HepG2 (cell line): ENCODE measurements around the gene KAT2A. TPM values are rescaled to one million over a fixed set of nuclear protein-coding genes. Genes with fewer than 3 reads are reported as not detected.

Experiments
- DBP ChIP-seq: sonication (generic); formaldehyde crosslinking; IDR thresholded peaks from 2 replicates; pipeline ENCODE4 v1.4.0; 2020; ENCODE audit warnings: missing genetic modification reagents; ENCODE audit errors: not compliant biosample characterization
- EZH2 ChIP-seq: conservative IDR thresholded peaks from 2 replicates; pipeline ENCODE4 v1.6.1; 2012; ENCODE audit warnings: mild to moderate bottlenecking, low read depth, low read length, moderate library complexity
- NFYC ChIP-seq: IDR thresholded peaks from 2 replicates; pipeline ENCODE4 v1.6.1; 2016; ENCODE audit warnings: missing genetic modification reagents, missing compliant biosample characterization
- PRDM15 ChIP-seq: sonication (generic); formaldehyde crosslinking; IDR thresholded peaks from 2 replicates; pipeline ENCODE4 v1.4.0; 2020; ENCODE audit warnings: missing genetic modification reagents
- PRDM4 ChIP-seq: sonication (generic); formaldehyde crosslinking; IDR thresholded peaks from 2 replicates; pipeline ENCODE4 v1.9.0; 2021; ENCODE audit warnings: missing genetic modification reagents, borderline replicate concordance
- RELA ChIP-seq: sonication (generic); formaldehyde crosslinking; IDR thresholded peaks from 2 replicates; pipeline ENCODE4 v1.4.0; 2020; ENCODE audit warnings: missing genetic modification reagents
- ZBTB25 ChIP-seq: IDR thresholded peaks from 2 replicates; pipeline ENCODE4 v1.6.1; 2018; ENCODE audit warnings: missing genetic modification reagents
- ZBTB46 ChIP-seq: sonication (generic); formaldehyde crosslinking; IDR thresholded peaks from 2 replicates; pipeline ENCODE4 v1.4.0; 2020; ENCODE audit warnings: mild to moderate bottlenecking, missing genetic modification reagents, borderline replicate concordance
- ZNF646 ChIP-seq: sonication (generic); formaldehyde crosslinking; IDR thresholded peaks from 2 replicates; pipeline ENCODE4 v1.9.0; 2021; ENCODE audit warnings: mild to moderate bottlenecking, missing genetic modification reagents
- ZNF792 ChIP-seq: IDR thresholded peaks from 2 replicates; pipeline ENCODE4 v1.6.1; 2016
- polyA plus RNA-seq, 8 experiments: library from polyadenylated mRNA; depleted of rRNA in 3 of 8; stranded (reverse) in 7 of 8; unstranded in 1 of 8; fragments of >200 nt; fragmentation: Illumina TruSeq in 4 of 8; extraction: Trizol in 4 of 8; gene quantifications; 2 replicates each; pipeline versions ENCODE4 v1.2.1 to v1.2.3, GENCODE V29; 2011 to 2016; ENCODE audit warnings: low read depth in 4 of 8, missing spikeins in 1 of 8, mixed read lengths in 1 of 8; ENCODE audit not compliant: insufficient read depth in 1 of 8
- total RNA-seq, 5 experiments: library from RNA; depleted of rRNA; stranded (reverse); fragments of >200 nt; fragmentation: Illumina TruSeq; extraction: Trizol; gene quantifications; 2 replicates each; pipeline ENCODE4 v1.2.3, GENCODE V29; 2016; ENCODE audit warnings: low read depth in 1 of 5

Gene KAT2A
- total and polyA plus RNA-seq, 2 of the 13 experiments (the other 11 are each of a cell fraction or from before 2014, with no cell fraction given), result 29.1 to 90.4 TPM

GRCh38 chr17:42130310-42130936, 9.3 kb upstream of the KAT2A start (continued):
- TF ChIP-seq PRDM4 (CRISPR knock-in tag) (no peak), ZNF792 (no peak), ZNF646 (CRISPR knock-in tag) (no peak), NFYC (CRISPR knock-in tag) (no peak), EZH2 (no peak), DBP (no peak), RELA (CRISPR knock-in tag) (no peak), PRDM15 (CRISPR knock-in tag) (no peak), ZBTB25 (no peak), ZBTB46 (CRISPR knock-in tag) (no peak)
